Stimulated activated effector memory CD8-positive, alpha-beta T cell treated with anti-CD3 and anti-CD28 coated beads, Interleukin-12 subunit alpha, Interleukin-12 subunit beta, amount 100 ng/mL, for 72 hours (primary cell): ENCODE data around the gene COG8.
A peak's percentile ranks its signal among the peaks of the same experiment; 100 is the strongest.
"Not testable (repeated sequence)": the region's sequence is repeated elsewhere in the genome, so short reads cannot be mapped to it uniquely, and the experiment has no call there.

Experiments
- ATAC-seq: fragments of 150-1000 bp; cut with Tn5 transposase; 2 replicates; pipeline ENCODE4 v1.10.0; 2021
- DNase-seq, 2 donors: peaks; one replicate each; pipeline ENCODE4 v3.0.0; 2021 to 2022; ENCODE audit warnings: low spot score in 2 of 2
- H3K27ac Mint-ChIP-seq: one replicate; pipeline ENCODE4 v1.8.0; 2022; ENCODE audit warnings: mild to moderate bottlenecking, mixed read lengths
- H3K36me3 Mint-ChIP-seq: one replicate; pipeline ENCODE4 v1.8.0; 2022; ENCODE audit warnings: mild to moderate bottlenecking, mixed read lengths
- H3K4me1 Mint-ChIP-seq: one replicate; pipeline ENCODE4 v1.8.0; 2022; ENCODE audit warnings: mixed read lengths
- H3K4me3 Mint-ChIP-seq: one replicate; pipeline ENCODE4 v1.8.0; 2022; ENCODE audit warnings: mild to moderate bottlenecking, mixed read lengths
- H3K9me3 Mint-ChIP-seq: one replicate; pipeline ENCODE4 v1.8.0; 2022; ENCODE audit warnings: mixed read lengths

COG8 gene

DNA sequence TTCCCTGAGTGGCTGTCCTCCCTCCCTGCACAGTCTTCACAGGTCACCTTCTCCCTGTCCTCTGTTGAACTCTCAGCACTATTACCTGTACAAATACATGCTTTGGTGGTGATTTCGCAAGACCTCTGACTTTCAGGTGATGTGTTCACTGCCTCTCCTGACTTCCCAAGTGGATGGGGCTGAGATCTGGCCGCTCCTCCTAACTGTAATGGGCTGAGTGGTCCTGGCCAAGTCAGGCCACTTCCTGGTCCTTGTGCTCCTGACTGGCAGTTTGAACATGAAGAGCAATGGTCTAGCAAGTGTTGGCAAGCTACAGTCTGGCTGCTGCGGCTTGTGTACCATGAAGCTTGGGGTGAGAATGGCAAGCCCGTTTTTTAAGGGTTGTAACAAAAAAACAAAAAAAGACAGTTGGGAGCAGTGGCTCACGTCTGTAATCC, 23.9 kb upstream of the COG8 start:
- H3K36me3 Mint-ChIP-seq: peaks cover 56% of the 10 kb centered on the region
- H3K4me1 Mint-ChIP-seq: peaks cover 44% of the 10 kb centered on the region
- H3K4me3 Mint-ChIP-seq: no peak overlapping the region
- no peak for ATAC-seq
- no peaks in the 10 kb centered on the region for H3K9me3 Mint-ChIP-seq
- H3K27ac Mint-ChIP-seq: peak overlapping the region; percentile 80
- no peak for DNase-seq

DNA sequence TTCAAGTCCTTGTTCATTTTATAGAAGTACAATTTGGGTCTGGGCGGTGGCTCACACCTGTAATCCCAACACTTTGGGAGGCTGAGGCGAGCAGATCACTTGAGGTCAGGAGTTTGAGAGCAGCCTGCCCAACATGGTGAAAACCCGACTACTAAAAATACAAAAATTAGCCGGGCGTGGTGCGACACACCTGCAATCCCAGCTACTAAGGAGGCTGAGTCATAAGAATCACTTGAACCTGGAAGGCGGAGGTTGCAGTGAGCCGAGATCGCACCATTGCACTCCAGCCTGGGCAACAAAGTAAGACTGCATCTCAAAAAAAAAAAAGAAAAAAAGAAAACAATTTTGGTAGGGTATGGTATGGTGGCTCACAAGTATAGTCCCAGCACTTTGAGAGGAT, 20.7 kb upstream of the COG8 start:
- H3K4me3 Mint-ChIP-seq, H3K27ac Mint-ChIP-seq, ATAC-seq, DNase-seq, H3K9me3 Mint-ChIP-seq: not testable (repeated sequence)
- peaks cover 24% of the 10 kb centered on the region for H3K36me3 Mint-ChIP-seq
- peaks cover 26% of the 10 kb centered on the region for H3K4me1 Mint-ChIP-seq

DNA sequence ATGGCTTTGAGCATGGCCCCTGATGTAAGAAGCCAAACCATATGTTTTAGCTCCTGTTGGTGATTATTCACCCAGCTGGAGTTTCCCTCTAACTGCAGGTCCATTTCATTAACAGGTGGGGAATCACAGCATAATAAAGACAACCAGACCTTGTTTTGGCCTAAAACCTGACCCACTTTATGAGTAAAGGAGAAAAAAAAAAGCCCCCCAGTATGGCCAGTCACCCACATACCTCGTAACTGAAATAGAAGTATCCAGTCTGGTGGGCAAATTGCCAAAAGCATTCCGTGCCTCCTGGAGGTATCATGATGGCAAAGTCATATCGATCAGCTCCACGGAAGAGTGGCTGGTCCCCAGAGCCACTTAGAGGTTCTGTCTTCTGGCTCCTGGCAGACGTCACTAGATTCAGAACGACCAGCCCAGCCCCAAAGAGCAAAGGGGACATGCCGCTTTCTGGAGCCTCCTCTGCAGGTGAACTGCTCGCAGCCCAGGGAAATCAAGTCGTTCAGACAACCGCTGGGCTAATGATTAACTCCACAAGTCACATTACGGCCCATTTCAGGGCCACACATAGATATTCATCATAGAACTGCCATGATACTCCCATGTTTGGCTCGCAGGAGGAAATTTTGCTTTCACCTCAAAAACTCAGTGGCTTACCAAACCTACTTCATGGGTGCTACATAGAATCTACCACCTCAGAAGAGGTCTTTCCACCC, 12.1 kb upstream of the COG8 start, which contains the start of gene TMED6:
TSS of gene TMED6 (minus strand) at position 478 of the 719 bp plus-strand sequence. CDS start at position 445, 33 bp downstream.
- H3K4me3 Mint-ChIP-seq: no peak within 1 kb of the TSS
- no peaks in the 10 kb centered on the region for H3K9me3 Mint-ChIP-seq
- DNase-seq (no peak), ATAC-seq (no peak)
- peaks cover 13% of the 10 kb centered on the region for H3K4me1 Mint-ChIP-seq
- peaks cover 49% of the 10 kb centered on the region for H3K36me3 Mint-ChIP-seq
- no peak within 1 kb of the TSS for H3K27ac Mint-ChIP-seq

DNA sequence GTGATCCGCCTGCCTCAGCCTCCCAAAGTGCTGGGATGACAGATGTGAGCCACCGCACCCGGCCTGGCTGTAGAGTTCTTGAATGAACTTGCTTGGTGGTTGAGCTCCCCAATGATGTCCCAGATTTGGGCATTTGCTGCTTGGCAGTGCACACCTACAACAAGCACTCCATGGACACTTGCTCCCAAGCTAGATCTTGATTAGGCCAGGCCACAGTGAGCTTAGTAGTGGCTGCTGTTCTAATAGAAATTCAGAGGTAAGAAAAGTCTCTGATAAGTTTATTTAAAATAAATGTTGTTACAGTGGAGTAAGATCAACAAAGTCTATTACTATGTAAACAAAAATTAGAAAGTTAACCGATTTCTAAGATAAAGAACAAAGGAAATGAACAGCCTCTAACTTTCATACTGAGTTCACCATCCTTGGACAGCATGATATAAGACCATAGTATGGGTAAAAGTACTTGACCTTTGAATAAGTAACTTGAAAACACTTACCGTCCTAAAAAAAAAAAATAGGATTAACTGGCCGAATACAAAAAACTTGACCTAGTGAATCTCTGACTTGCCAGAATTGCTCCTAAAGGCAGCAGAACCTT, 11.3 kb upstream of the COG8 start:
- no peak for DNase-seq
- ATAC-seq: no peak
- H3K4me3 Mint-ChIP-seq: no peak overlapping the region
- no peak overlapping the region for H3K27ac Mint-ChIP-seq
- H3K9me3 Mint-ChIP-seq: no peaks in the 10 kb centered on the region
- H3K4me1 Mint-ChIP-seq: peaks cover 21% of the 10 kb centered on the region
- H3K36me3 Mint-ChIP-seq: peaks cover 53% of the 10 kb centered on the region

DNA sequence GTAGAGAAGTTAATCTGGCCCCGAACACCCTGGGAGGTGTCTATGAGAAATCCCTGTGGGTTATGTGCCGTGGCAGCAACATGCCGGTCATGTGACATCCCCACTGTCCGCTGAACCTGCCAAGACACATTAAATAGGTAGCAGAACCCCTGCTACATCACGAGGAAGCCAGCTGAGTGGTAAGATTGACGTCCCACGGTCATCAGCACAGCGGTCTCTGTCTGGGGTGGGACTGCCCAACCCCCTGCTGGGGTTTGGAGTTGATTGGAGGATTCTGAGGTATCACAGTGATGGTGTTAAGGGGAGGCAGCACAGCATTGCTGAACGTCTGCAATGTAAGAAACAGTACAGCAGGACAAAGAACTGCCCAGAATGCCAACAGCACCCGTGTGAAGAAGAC, 10.2 kb upstream of the COG8 start:
- H3K4me1 Mint-ChIP-seq: peaks cover 28% of the 10 kb centered on the region
- peaks cover 63% of the 10 kb centered on the region for H3K36me3 Mint-ChIP-seq
- no peak for DNase-seq
- H3K27ac Mint-ChIP-seq: no peak overlapping the region
- no peak for ATAC-seq
- H3K9me3 Mint-ChIP-seq: no peaks in the 10 kb centered on the region
- H3K4me3 Mint-ChIP-seq: no peak overlapping the region

DNA sequence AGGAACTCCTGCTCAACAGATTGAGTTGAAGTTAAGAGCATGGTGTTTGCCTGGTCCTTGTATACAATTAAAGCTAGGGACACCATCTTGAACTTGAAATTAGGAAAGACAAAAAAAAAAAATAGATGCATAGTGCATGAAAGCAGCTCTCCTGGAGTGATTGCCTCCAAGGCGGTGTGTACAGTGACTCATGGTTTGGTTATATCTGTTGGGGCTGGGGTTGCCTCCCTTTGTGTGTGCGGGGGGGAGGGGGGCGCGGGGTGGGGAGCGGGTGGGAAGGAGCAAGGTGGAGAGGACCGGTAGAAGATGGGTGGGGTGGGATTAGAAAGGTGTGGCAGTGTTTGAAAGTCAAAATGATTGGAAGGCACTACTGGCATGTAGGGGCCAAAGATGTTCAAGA, 8.9 kb upstream of the COG8 start:
- ATAC-seq (no peak), DNase-seq (no peak)
- no peak overlapping the region for H3K27ac Mint-ChIP-seq
- no peaks in the 10 kb centered on the region for H3K9me3 Mint-ChIP-seq
- H3K36me3 Mint-ChIP-seq: peaks cover 68% of the 10 kb centered on the region
- no peak overlapping the region for H3K4me3 Mint-ChIP-seq
- H3K4me1 Mint-ChIP-seq: peaks cover 28% of the 10 kb centered on the region

DNA sequence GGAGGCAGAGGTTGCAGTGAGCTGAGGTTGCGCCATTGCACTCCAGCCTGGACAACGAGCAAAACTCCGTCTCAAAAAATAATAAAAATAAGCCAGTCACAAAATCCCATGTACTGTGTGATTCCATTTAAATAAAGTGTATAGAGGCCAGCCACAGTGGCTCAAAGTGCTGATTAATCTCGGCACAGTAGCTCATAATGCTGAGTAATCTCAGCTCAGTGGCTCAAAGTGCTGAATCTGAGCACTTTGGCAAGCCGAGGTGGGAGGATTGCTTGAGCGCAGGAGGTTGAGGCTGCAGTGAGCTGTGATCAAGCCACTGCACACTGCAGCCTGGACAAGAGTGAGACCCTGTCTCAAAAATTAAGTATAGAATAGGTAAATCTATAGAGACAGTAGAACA, 7.3 kb upstream of the COG8 start:
- peaks cover 68% of the 10 kb centered on the region for H3K36me3 Mint-ChIP-seq

DNA sequence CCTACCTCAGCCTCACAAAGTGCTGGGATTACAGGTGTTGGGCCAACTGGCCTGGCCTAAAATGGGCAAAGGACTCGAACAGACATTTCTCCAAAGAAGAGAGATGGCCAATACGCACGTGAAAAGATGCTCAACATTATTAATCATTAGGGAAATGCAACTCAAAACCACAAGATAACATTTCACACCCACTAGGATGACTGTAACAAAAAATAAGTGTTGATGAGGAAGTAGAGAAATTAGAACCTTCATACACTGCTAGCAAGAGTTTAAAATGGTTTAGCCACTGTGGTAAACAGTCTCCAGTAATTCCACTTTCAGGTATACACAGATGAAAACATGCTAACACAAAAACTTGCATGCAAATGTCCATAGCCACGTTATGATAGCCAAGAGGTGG, 6.6 kb upstream of the COG8 start:
- peak overlapping the region; percentile 60 for H3K27ac Mint-ChIP-seq
- peaks cover 72% of the 10 kb centered on the region for H3K36me3 Mint-ChIP-seq
- no peak overlapping the region for H3K4me3 Mint-ChIP-seq
- ATAC-seq (peak; percentile 76), DNase-seq (no peak)
- no peaks in the 10 kb centered on the region for H3K9me3 Mint-ChIP-seq
- peaks cover 38% of the 10 kb centered on the region for H3K4me1 Mint-ChIP-seq

More for the DNA sequence above, 7.3 kb upstream of the COG8 start:
- Mint-ChIP-seq H3K27ac (peak overlapping the region; percentile 71), H3K4me1 (peaks cover 30% of the 10 kb centered on the region), H3K9me3 (no peaks in the 10 kb centered on the region), H3K4me3 (no peak overlapping the region)
- DNase-seq: no peak
- ATAC-seq: peak; percentile 86

DNA sequence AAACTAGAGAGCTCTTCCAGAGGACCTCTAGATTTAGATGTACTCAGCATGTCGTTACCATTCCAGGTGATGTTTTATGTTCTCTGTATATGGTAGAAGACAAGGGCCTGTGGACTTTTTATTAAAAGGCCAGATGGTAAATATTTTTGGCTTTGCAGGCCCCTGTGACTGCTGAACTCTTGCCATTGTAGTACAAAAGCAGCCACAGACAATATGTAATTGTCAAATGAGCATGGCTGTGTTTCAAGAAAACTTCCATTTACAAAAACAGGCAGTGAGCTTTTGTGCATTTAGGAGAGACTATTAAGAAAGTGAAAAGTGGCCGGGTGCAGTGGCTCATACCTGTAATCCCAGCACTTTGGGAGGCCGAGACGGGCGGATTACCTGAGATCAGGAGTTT, 4.8 kb upstream of the COG8 start:
- ATAC-seq: no peak
- H3K36me3 Mint-ChIP-seq: peaks cover 75% of the 10 kb centered on the region
- no peak overlapping the region for H3K4me3 Mint-ChIP-seq
- peaks cover 51% of the 10 kb centered on the region for H3K4me1 Mint-ChIP-seq
- H3K9me3 Mint-ChIP-seq: no peaks in the 10 kb centered on the region
- no peak overlapping the region for H3K27ac Mint-ChIP-seq
- no peak for DNase-seq

DNA sequence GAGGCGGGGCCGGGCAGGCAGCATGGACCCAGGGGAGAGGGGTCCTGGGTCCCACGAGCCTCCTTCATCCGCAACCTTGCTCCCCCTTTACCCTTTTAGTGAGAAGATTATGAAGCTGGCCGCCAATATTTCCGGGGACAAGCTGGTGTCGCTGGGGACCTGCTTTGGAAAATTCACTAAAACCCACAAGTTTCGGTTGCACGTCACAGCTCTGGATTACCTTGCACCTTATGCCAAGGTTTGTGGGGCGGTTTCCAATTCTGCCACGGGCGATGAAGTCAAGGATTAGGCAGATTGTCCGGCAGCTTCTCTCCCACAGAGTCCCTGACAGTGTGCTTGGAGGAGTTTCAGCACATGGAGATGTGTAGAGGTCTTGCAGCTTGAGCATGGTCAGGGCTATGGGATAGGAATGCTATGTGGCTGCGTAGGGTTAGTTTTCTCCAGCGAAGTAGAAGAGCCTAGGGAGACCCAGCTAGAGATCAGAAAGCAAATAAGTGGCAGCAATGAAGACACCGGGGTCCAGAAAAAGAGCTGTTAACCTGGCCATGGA, 806 bp upstream of the COG8 start:
- DNase-seq: no peak
- Mint-ChIP-seq H3K9me3 (no peaks in the 10 kb centered on the region), H3K4me1 (peaks cover 50% of the 10 kb centered on the region), H3K27ac (peak overlapping the region; percentile 97), H3K4me3 (peak overlapping the region; percentile 98), H3K36me3 (peaks cover 71% of the 10 kb centered on the region)
- ATAC-seq: no peak

DNA sequence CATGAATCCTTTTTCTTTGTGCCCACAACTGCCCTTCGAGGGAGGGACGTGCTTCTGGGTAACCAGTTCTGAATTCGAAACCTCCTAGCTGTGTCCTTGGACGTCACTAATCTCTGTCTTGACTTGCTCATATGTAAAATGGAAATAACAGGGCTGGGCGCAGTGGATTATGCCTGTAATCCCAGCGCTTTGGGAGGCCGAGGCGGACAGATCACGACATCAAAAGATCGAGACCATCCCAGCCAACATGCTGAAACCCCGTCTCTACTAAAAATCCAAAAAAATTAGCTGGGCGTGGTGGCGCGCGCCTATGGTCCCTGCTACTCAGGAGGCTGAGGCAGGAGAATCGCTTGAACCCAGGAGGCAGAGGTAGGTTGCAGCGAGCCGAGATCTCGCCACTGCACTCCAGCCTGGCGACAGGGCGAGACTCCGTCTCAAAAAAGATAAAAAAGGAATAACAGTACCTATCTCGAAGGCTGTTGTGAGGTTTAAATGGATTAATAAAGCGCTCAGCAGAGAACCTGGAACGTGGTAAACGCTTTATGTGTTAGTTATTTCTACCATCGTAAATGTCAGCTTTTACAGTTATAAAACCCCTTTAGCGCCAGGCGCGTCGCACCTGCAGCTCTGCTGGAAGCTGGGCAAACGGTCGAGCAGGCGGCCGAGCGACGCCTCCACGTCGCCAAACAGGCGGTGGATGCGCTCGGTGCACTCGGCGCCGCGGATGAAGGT, 641 bp downstream of the COG8 start:
- H3K36me3 Mint-ChIP-seq: peaks cover 72% of the 10 kb centered on the region
- ATAC-seq: no peak
- H3K4me3 Mint-ChIP-seq: peak overlapping the region; percentile 98
- H3K4me1 Mint-ChIP-seq: peaks cover 46% of the 10 kb centered on the region
- H3K27ac Mint-ChIP-seq: peak overlapping the region; percentile 97
- no peaks in the 10 kb centered on the region for H3K9me3 Mint-ChIP-seq
- DNase-seq: no peak

DNA sequence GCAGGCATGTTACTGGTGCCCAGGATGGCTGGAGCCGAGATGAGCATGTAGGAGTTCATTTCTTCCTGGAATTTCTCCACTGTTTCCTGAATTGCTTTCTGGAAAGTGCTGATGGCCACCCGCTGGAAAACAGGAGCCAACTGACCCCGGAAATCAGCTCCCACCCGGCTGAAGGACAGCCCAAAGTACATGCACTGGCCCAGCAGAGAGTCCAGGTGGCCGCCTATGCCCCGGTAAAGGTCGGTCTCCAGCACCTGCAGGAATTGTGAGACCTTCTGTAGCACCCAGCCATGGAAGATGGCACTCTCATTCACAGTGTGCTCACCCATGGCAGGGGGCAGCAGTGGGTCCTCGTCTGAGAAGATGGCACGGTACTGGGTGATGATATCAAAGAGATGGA, 4.7 kb downstream of the COG8 start:
- Mint-ChIP-seq H3K4me3 (no peak overlapping the region), H3K4me1 (peaks cover 28% of the 10 kb centered on the region), H3K27ac (no peak overlapping the region), H3K36me3 (peaks cover 65% of the 10 kb centered on the region), H3K9me3 (no peaks in the 10 kb centered on the region)
- DNase-seq (no peak), ATAC-seq (no peak)

DNA sequence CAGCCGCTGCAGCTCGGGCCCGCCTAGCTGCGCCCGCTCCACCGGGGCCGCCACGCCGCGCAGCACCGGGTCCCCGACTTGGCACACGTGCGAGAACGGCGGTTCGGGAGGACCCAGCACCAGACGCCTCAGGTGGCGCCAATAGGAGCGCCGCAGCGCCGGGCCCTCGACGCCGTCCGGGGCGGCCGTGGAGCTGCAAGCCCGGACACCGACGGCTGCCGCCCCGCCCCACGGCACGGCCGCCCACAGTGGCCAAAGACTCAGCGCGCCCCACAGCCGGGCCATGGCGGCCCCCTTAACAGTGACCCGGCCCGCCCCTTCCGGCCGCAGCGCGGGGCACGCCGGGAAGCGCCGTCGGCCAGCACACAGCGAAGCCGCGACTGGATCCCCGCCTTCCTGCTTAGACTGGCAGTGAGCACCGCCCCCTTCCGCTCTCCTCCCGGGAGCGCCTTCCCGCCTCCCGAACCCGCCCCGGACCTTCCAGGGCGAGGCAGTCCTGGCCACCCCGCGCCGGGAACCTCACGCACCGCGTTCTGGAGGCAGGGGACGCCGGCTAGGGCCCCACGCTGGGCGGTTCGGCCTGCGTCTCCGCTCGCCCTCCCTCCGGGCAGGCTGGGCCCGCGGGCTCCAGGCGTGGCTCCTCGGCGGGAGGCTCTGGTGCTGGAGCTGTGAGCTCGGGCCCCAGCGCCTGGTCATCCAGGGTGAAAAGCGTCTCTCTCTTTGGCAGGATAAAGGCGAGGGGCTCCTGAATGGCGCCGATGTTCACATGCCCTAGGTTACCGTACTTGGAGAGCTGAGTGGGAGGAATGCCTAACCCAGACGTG, 8.9 kb downstream of the COG8 start, which contains the start of gene PDF:
TSS of gene PDF (minus strand) at position 303 of the 824 bp plus-strand sequence. CDS start at position 285, 18 bp downstream.
- Mint-ChIP-seq H3K4me3 (peak within 1 kb of the TSS; percentile 76), H3K9me3 (no peaks in the 10 kb centered on the region), H3K27ac (peak within 1 kb of the TSS; percentile 74), H3K4me1 (peaks cover 31% of the 10 kb centered on the region), H3K36me3 (peaks cover 84% of the 10 kb centered on the region)
- peak; percentile 74 to 92 for DNase-seq
- peak; percentile 96 for ATAC-seq

DNA sequence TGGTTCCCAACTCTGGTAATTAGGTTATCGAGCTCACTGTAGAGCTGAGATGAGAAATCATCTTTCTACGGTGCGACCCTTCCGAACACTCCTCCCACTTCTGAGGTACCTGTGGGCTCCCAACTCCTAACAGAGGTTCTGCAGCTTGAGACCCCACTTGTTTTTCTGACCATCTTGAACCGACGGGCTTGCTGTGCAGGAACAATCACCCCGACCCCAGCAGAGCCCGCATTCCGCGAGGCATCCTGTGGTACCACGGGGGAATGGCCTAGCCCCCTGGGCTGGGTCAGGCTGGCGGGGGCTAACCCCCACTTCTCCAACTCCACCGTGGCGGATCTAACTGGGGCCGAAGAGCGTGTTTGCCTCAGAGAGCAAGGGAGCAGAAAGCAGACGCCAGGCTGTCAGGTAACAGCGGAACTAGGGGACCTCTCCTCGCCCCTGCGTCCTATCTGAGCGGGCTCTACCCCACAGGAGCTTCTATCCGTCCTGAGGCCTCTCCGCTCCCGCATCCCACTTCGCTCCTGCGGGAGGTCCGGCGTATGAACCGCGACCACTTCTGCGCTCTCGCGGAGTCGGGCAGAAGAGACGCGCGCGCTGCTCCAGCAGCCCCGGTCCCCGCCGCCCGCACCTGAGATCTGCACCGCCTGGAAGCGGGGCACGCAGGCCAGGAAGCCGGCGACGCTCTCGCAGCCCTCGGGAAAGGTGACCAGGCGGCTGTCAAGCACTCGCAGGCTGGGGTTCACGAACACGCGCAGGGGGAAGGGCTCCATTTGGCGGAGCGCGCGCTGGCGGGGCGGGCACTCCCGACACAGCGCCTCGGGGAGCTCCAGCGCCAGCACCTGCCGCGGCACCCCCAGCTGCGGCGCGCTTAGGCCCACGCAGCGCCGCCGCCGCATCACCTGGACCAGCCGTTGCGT, 9.7 kb downstream of the COG8 start:
- peak in 1 of 2 donors; percentile 70 for DNase-seq
- Mint-ChIP-seq H3K27ac (peak overlapping the region; percentile 63), H3K9me3 (no peaks in the 10 kb centered on the region), H3K4me3 (peak overlapping the region; percentile 76), H3K4me1 (peaks cover 38% of the 10 kb centered on the region), H3K36me3 (peaks cover 84% of the 10 kb centered on the region)
- ATAC-seq: peak; percentile 60
